Astrocyte (in vitro differentiated cells and primary cell): Measurements from ENCODE around the gene C16orf95. TPM values are rescaled to one million over a fixed set of nuclear protein-coding genes. Genes with fewer than 3 reads are reported as not detected.
A peak's percentile ranks its signal among the peaks of the same experiment; 100 is the strongest.

ENCODE experiments used
- DNase-seq: peaks from one replicate; pipeline ENCODE4 v3.0.0-alpha.2; 2010; ENCODE audit warnings: low read depth
- FAIRE-seq: peaks from 2 replicates; lab custom pipeline; 2011; peaks lifted over from hg19 to GRCh38; lab: Jason Lieb, UNC
- H2AFZ ChIP-seq: 2 replicates; pipeline ENCODE4 v1.6.0; 2012; ENCODE audit warnings: low read depth, low read length, inconsistent platforms
- H3K27ac ChIP-seq: 2 replicates; pipeline ENCODE4 v1.5.1; 2011; ENCODE audit warnings: low read depth, low read length, inconsistent platforms
- H3K27me3 ChIP-seq: 2 replicates; pipeline ENCODE4 v1.6.0; 2011; ENCODE audit warnings: low read length, inconsistent platforms; ENCODE audit not compliant: insufficient read depth
- H3K36me3 ChIP-seq: 2 replicates; pipeline ENCODE4 v1.5.1; 2011; ENCODE audit warnings: low read length, inconsistent platforms; ENCODE audit not compliant: insufficient read depth
- H3K4me1 ChIP-seq: 2 replicates; pipeline ENCODE4 v1.5.1; 2011; ENCODE audit warnings: low read length, inconsistent platforms; ENCODE audit not compliant: insufficient read depth
- H3K4me2 ChIP-seq: 2 replicates; pipeline ENCODE4 v1.6.0; 2012; ENCODE audit warnings: low read length, inconsistent platforms
- H3K4me3 ChIP-seq: 2 replicates; pipeline ENCODE4 v1.5.1; 2011; ENCODE audit warnings: low read depth, mild to moderate bottlenecking, low read length, inconsistent platforms; ENCODE audit not compliant: insufficient read depth
- H3K79me2 ChIP-seq: 2 replicates; pipeline ENCODE4 v1.6.0; 2012; ENCODE audit warnings: mild to moderate bottlenecking, low read length, inconsistent platforms; ENCODE audit not compliant: insufficient read depth
- H3K9ac ChIP-seq: 2 replicates; pipeline ENCODE4 v1.6.0; 2012; ENCODE audit warnings: mild to moderate bottlenecking, low read length, inconsistent platforms
- H3K9me3 ChIP-seq: 2 replicates; pipeline ENCODE4 v1.5.1; 2012; ENCODE audit warnings: low read depth, mild to moderate bottlenecking, low read length, inconsistent platforms; ENCODE audit not compliant: insufficient read depth
- H4K20me1 ChIP-seq: 2 replicates; pipeline ENCODE4 v1.6.0; 2012; ENCODE audit warnings: low read length, inconsistent platforms; ENCODE audit not compliant: insufficient read depth
- H3K27ac Mint-ChIP-seq: one replicate; pipeline ENCODE4 v1.8.0; 2021; ENCODE audit warnings: mild to moderate bottlenecking, mixed read lengths; ENCODE audit not compliant: unreplicated experiment
- H3K27me3 Mint-ChIP-seq: one replicate; pipeline ENCODE4 v1.8.0; 2021; ENCODE audit warnings: low read depth, mixed read lengths; ENCODE audit not compliant: unreplicated experiment
- H3K36me3 Mint-ChIP-seq: one replicate; pipeline ENCODE4 v1.8.0; 2021; ENCODE audit warnings: low read depth, mixed read lengths; ENCODE audit not compliant: unreplicated experiment
- H3K4me1 Mint-ChIP-seq: one replicate; pipeline ENCODE4 v1.8.0; 2021; ENCODE audit warnings: low read depth, mixed read lengths; ENCODE audit not compliant: unreplicated experiment
- H3K4me3 Mint-ChIP-seq: one replicate; pipeline ENCODE4 v1.8.0; 2021; ENCODE audit warnings: mild to moderate bottlenecking, moderate library complexity, mixed read lengths; ENCODE audit not compliant: unreplicated experiment
- H3K9me3 Mint-ChIP-seq: one replicate; pipeline ENCODE4 v1.8.0; 2021; ENCODE audit warnings: mild to moderate bottlenecking, mixed read lengths; ENCODE audit not compliant: unreplicated experiment
- EZH2 ChIP-seq: IDR thresholded peaks from 2 replicates; pipeline ENCODE4 v1.6.1; 2012; ENCODE audit warnings: mild to moderate bottlenecking, low read length, inconsistent platforms; ENCODE audit not compliant: insufficient read depth
- total RNA-seq: library from RNA; stranded (reverse); gene quantifications from 2 replicates; pipeline ENCODE4 v1.2.1, GENCODE V29; 2021
- TF ChIP-seq, protein P1 (sequence below): IDR thresholded peaks from 2 replicates; pipeline ENCODE4 v1.5.1; 2011; ENCODE audit warnings: low read depth, mild to moderate bottlenecking, inconsistent platforms, low read length, moderate library complexity; ENCODE audit not compliant: insufficient read depth

C16orf95 gene
- total RNA-seq, 1 donor from 2014 or later: 3.3 TPM

DNA sequence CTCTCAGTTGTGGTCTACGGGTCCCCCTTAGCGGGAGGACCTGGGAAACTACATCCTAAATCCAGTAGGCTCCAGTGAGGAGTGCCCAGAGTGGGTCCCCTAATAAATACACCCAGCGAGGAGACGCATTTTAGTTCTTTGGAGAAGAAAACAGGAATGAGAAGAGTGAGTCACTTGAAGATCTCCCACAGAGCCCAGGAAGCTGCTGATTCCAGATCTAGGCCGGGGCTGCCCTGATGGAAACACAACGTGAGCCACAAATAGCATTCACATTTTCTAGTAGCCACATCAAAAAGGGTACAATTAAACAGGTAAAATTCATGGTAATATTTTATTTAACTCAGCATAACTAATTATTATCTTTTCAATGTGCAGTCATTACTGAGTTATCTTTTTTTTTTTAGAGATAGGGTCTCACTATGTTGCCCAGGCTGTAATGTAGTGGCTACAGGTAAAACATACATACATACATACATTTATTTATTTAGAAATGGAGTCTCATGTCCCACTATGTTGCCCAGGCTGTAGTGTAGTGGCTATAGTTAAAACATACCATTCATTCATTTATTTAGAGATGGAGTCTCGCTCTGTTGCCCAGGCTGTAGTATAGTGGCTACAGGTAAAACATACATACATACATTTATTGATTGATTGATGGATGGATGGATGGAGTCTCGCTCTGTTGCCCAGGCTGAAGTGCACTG is 44.9 kb upstream of the C16orf95 start:
- Histone ChIP-seq H3K4me3 (no peak overlapping the region), H3K4me2 (peak overlapping the region; percentile 25), H3K27me3 (no peaks in the 10 kb centered on the region), H3K36me3 (peaks cover 12% of the 10 kb centered on the region), H3K79me2 (peaks cover 52% of the 10 kb centered on the region), H2AFZ (no peak overlapping the region), H3K27ac (peak overlapping the region; percentile 21), H3K4me1 (no peaks in the 10 kb centered on the region), H4K20me1 (peaks cover 63% of the 10 kb centered on the region), H3K9me3 (no peaks in the 10 kb centered on the region), H3K9ac (no peak overlapping the region)
- H3K4me1 Mint-ChIP-seq: peaks cover 6% of the 10 kb centered on the region
- no peak for TF ChIP-seq EZH2
- TF ChIP-seq, protein P1, sequence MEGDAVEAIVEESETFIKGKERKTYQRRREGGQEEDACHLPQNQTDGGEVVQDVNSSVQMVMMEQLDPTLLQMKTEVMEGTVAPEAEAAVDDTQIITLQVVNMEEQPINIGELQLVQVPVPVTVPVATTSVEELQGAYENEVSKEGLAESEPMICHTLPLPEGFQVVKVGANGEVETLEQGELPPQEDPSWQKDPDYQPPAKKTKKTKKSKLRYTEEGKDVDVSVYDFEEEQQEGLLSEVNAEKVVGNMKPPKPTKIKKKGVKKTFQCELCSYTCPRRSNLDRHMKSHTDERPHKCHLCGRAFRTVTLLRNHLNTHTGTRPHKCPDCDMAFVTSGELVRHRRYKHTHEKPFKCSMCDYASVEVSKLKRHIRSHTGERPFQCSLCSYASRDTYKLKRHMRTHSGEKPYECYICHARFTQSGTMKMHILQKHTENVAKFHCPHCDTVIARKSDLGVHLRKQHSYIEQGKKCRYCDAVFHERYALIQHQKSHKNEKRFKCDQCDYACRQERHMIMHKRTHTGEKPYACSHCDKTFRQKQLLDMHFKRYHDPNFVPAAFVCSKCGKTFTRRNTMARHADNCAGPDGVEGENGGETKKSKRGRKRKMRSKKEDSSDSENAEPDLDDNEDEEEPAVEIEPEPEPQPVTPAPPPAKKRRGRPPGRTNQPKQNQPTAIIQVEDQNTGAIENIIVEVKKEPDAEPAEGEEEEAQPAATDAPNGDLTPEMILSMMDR: no peak
- DNase-seq: no peak
- no peak overlapping the region for H3K4me3 Mint-ChIP-seq
- H3K27me3 Mint-ChIP-seq: no peaks in the 10 kb centered on the region
- H3K36me3 Mint-ChIP-seq: peaks cover 20% of the 10 kb centered on the region
- no peak for FAIRE-seq
- no peaks in the 10 kb centered on the region for H3K9me3 Mint-ChIP-seq
- H3K27ac Mint-ChIP-seq: peak overlapping the region; percentile 58

DNA sequence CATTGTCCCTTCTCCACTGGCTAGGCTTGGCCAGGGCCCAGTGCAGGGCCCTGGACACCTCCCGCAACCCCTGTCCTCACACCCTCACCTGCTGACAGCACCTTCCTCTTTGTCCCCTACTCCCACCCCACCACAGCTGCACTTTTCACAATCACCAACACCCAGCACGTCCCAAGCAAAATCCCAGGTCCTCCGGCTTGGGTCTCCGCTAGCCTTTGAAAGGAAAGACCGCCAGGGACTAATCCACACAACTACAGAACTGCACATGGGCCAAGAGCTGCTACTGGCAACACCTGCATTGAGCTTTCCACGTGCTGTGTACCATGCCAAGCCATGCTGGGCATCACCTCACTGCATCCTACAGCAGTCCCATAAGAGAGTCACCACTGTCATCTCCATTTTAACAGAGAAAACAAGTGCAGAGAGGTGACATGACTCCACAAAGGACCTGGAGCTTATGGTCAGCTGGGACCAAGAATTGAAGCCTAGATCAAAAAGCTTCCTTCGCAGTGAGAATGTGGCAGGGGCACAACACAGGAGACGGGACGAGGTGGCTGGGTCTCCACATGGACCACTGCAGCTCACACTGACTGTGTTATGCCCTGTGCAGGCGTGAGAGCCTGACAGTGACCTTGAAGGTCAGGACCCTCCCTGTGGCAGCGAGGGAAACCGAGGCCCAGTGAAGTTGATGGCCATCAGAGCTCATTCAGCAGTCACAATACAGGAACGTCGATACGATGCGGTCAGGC is 43.8 kb upstream of the C16orf95 start:
- H2AFZ ChIP-seq: no peak overlapping the region
- no peaks in the 10 kb centered on the region for H3K4me1 ChIP-seq
- peaks cover 10% of the 10 kb centered on the region for H3K4me1 Mint-ChIP-seq
- no peak overlapping the region for H3K4me3 Mint-ChIP-seq
- peaks cover 63% of the 10 kb centered on the region for H4K20me1 ChIP-seq
- peaks cover 12% of the 10 kb centered on the region for H3K36me3 ChIP-seq
- H3K4me2 ChIP-seq: no peak overlapping the region
- H3K36me3 Mint-ChIP-seq: peaks cover 23% of the 10 kb centered on the region
- TF ChIP-seq, protein P1: no peak
- TF ChIP-seq EZH2: no peak
- H3K27me3 Mint-ChIP-seq: no peaks in the 10 kb centered on the region
- FAIRE-seq: no peak
- no peak overlapping the region for H3K4me3 ChIP-seq
- DNase-seq: no peak
- H3K79me2 ChIP-seq: peaks cover 43% of the 10 kb centered on the region
- no peaks in the 10 kb centered on the region for H3K9me3 Mint-ChIP-seq
- no peaks in the 10 kb centered on the region for H3K9me3 ChIP-seq
- no peak overlapping the region for H3K27ac Mint-ChIP-seq
- H3K27ac ChIP-seq: no peak overlapping the region
- no peak overlapping the region for H3K9ac ChIP-seq
- no peaks in the 10 kb centered on the region for H3K27me3 ChIP-seq

DNA sequence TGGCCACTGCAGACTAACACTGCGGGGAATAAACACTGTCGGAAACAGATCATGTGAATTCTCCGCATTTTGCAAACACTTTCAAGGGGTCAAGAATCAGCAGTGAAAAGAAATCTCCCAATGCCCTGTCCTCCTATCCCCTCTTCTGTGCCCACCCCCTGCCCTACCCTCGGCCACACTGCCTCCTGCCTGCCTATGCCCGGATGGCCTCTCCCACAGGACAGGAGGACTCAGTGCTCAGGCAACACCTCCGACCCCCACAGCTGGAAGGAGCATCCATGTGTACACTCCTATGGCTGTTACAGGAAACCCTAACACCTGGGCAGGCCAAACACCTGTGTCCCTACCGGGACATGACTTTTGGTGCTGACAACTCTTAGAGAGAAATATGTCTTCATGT is 41.9 kb upstream of the C16orf95 start:
- Mint-ChIP-seq H3K36me3 (peaks cover 21% of the 10 kb centered on the region), H3K4me3 (no peak overlapping the region), H3K4me1 (peaks cover 9% of the 10 kb centered on the region), H3K9me3 (no peaks in the 10 kb centered on the region), H3K27me3 (no peaks in the 10 kb centered on the region), H3K27ac (no peak overlapping the region)
- Histone ChIP-seq H3K27ac (no peak overlapping the region), H3K4me3 (no peak overlapping the region), H3K9me3 (no peaks in the 10 kb centered on the region), H3K9ac (no peak overlapping the region), H3K4me2 (no peak overlapping the region), H3K27me3 (no peaks in the 10 kb centered on the region), H2AFZ (no peak overlapping the region), H3K4me1 (no peaks in the 10 kb centered on the region), H3K36me3 (peaks cover 12% of the 10 kb centered on the region), H3K79me2 (peaks cover 28% of the 10 kb centered on the region), H4K20me1 (peaks cover 52% of the 10 kb centered on the region)
- DNase-seq: no peak
- FAIRE-seq: no peak
- no peak for TF ChIP-seq EZH2
